Activated CD4-positive, alpha-beta memory T cell treated with anti-CD3 and anti-CD28 coated beads for 36 hours (primary cell): ENCODE results near the gene TGFB1I1. TPM values are rescaled to one million over a fixed set of nuclear protein-coding genes. Genes with fewer than 3 reads are reported as not detected.

Experiments
- CTCF ChIA-PET: fragments of 350-600 bp; sonication (Branson Sonifier 250); formaldehyde crosslinking; loops from one replicate; lab custom pipeline; 2021; ENCODE audit warnings: antibody characterized with exemption, inconsistent platforms; lab: Charles Lee
- POLR2A ChIA-PET: fragments of 350-600 bp; sonication (Branson Sonifier 250); formaldehyde crosslinking; loops from one replicate; lab custom pipeline; 2021; ENCODE audit warnings: antibody characterized with exemption; lab: Charles Lee
- DNase-seq: peaks from one replicate; pipeline ENCODE4 v3.0.0-alpha.2; 2020
- H3K27ac Mint-ChIP-seq: one replicate; pipeline ENCODE4 v1.8.0; 2021; ENCODE audit warnings: mixed read lengths
- H3K27me3 Mint-ChIP-seq: one replicate; pipeline ENCODE4 v1.8.0; 2021; ENCODE audit warnings: mixed read lengths
- H3K36me3 Mint-ChIP-seq: one replicate; pipeline ENCODE4 v1.8.0; 2021; ENCODE audit warnings: mixed read lengths
- H3K4me1 Mint-ChIP-seq: one replicate; pipeline ENCODE4 v1.8.0; 2021; ENCODE audit warnings: low read depth, mixed read lengths
- H3K4me3 Mint-ChIP-seq: one replicate; pipeline ENCODE4 v1.8.0; 2021; ENCODE audit warnings: mild to moderate bottlenecking, mixed read lengths
- H3K9me3 Mint-ChIP-seq: one replicate; pipeline ENCODE4 v1.8.0; 2021; ENCODE audit warnings: mixed read lengths
- intact Hi-C: fragments of 100-400 bp; cut with micrococcal nuclease; formaldehyde crosslinking; loops from one replicate; pipeline ENCODE4 v1.15.1; 2023
- total RNA-seq, 2 experiments: library from RNA; stranded (reverse); gene quantifications; one replicate each; pipeline ENCODE4 v1.2.3, GENCODE V29; 2021

TGFB1I1 gene
- total RNA-seq: 1 to 10 TPM in 1 of 2 experiments, under 1 TPM in 1; 0.80 to 1.1 TPM

- intact Hi-C loops: no loop called here
- DNase-seq: no peak
- ChIA-PET CTCF (interaction anchor here (1.0 kb wide), 1 partner anchor 12 kb away, joined by 3 read pairs; no protein-coding TSS in a partner anchor), POLR2A (no interaction called here)
- Mint-ChIP-seq H3K27me3 (peaks cover 19% of the 10 kb centered on the region), H3K9me3 (no peaks in the 10 kb centered on the region), H3K36me3 (no peaks in the 10 kb centered on the region), H3K4me3 (peak within 1 kb of the TSS; percentile 41), H3K4me1 (peaks cover 12% of the 10 kb centered on the region), H3K27ac (no peak within 1 kb of the TSS)
These were observed at the start of gene TGFB1I1 for GRCh38 chr16:31471875-31472708. Gene TGFB1I1, plus strand, starts transcription at chr16:31472152. Its CDS starts 37 bp downstream, at chr16:31472189.

GRCh38 chr16:31423241-31423640 lies 48.7 kb upstream of the TGFB1I1 start:
- ChIA-PET CTCF (no interaction called here), POLR2A (no interaction called here)
- Mint-ChIP-seq H3K27ac (no peak overlapping the region), H3K36me3 (peaks cover 4% of the 10 kb centered on the region), H3K27me3 (peaks cover 10% of the 10 kb centered on the region), H3K9me3 (no peaks in the 10 kb centered on the region), H3K4me3 (no peak overlapping the region), H3K4me1 (peaks cover 25% of the 10 kb centered on the region)
- no peak for DNase-seq
- intact Hi-C loops: no loop called here

GRCh38 chr16:31423801-31424200 lies 48.2 kb upstream of the TGFB1I1 start:
- Mint-ChIP-seq H3K27me3 (peaks cover 10% of the 10 kb centered on the region), H3K9me3 (no peaks in the 10 kb centered on the region), H3K4me1 (peaks cover 25% of the 10 kb centered on the region), H3K36me3 (peaks cover 4% of the 10 kb centered on the region), H3K4me3 (no peak overlapping the region), H3K27ac (no peak overlapping the region)
- ChIA-PET POLR2A (no interaction called here), CTCF (interaction anchor here (2.0 kb wide), 1 partner anchor 41 kb away, joined by 5 read pairs; no protein-coding TSS in a partner anchor)
- no peak for DNase-seq
- intact Hi-C loops: no loop called here

- H3K4me1 Mint-ChIP-seq: peaks cover 12% of the 10 kb centered on the region
- H3K9me3 Mint-ChIP-seq: no peaks in the 10 kb centered on the region
- intact Hi-C loops: no loop called here
- DNase-seq: peak; percentile 70
- H3K4me3 Mint-ChIP-seq: no peak overlapping the region
- H3K27ac Mint-ChIP-seq: no peak overlapping the region
- peaks cover 10% of the 10 kb centered on the region for H3K27me3 Mint-ChIP-seq
- ChIA-PET CTCF (interaction anchor here (1.6 kb wide), 1 partner anchor 15 kb away, joined by 6 read pairs; the partner anchor contains the start of gene ZNF843), POLR2A (no interaction called here)
- H3K36me3 Mint-ChIP-seq: peaks cover 4% of the 10 kb centered on the region
These were observed 44.3 kb upstream of the TGFB1I1 start for GRCh38 chr16:31427441-31428278.

- peaks cover 10% of the 10 kb centered on the region for H3K27me3 Mint-ChIP-seq
- H3K4me1 Mint-ChIP-seq: peaks cover 8% of the 10 kb centered on the region
- intact Hi-C loops: no loop called here
- no peak within 1 kb of the TSS for H3K4me3 Mint-ChIP-seq
- no peaks in the 10 kb centered on the region for H3K9me3 Mint-ChIP-seq
- H3K27ac Mint-ChIP-seq: no peak within 1 kb of the TSS
- H3K36me3 Mint-ChIP-seq: peaks cover 4% of the 10 kb centered on the region
- no peak for DNase-seq
- CTCF ChIA-PET: interaction anchor here (1.6 kb wide), 1 partner anchor 15 kb away, joined by 6 read pairs; the partner anchor contains the start of gene ZNF843
- POLR2A ChIA-PET: no interaction called here
These were observed 43.7 kb upstream of the TGFB1I1 start, which contains the start of gene COX6A2 for GRCh38 chr16:31428279-31428597. Gene COX6A2, minus strand, starts transcription at chr16:31428360. Its CDS starts 35 bp downstream, at chr16:31428325.

GRCh38 chr16:31428638-31429247 lies 43.2 kb upstream of the TGFB1I1 start:
- Mint-ChIP-seq H3K4me3 (no peak overlapping the region), H3K36me3 (peaks cover 4% of the 10 kb centered on the region), H3K4me1 (peaks cover 5% of the 10 kb centered on the region), H3K27ac (no peak overlapping the region), H3K27me3 (peaks cover 6% of the 10 kb centered on the region), H3K9me3 (no peaks in the 10 kb centered on the region)
- CTCF ChIA-PET: interaction anchor here (1.2 to 1.6 kb wide), 2 partner anchors 14 to 32 kb away, joined by 3 to 6 read pairs; partner anchors contain the start of gene ZNF843
- no peak for DNase-seq
- intact Hi-C loops: no loop called here
- POLR2A ChIA-PET: no interaction called here

- peaks cover 4% of the 10 kb centered on the region for H3K36me3 Mint-ChIP-seq
- ChIA-PET POLR2A (no interaction called here), CTCF (interaction anchor here (1.2 to 1.6 kb wide), 2 partner anchors 13 to 31 kb away, joined by 3 to 6 read pairs; partner anchors contain the start of gene ZNF843)
- no peak overlapping the region for H3K4me3 Mint-ChIP-seq
- intact Hi-C loops: no loop called here
- no peaks in the 10 kb centered on the region for H3K9me3 Mint-ChIP-seq
- peaks cover 4% of the 10 kb centered on the region for H3K27me3 Mint-ChIP-seq
- H3K4me1 Mint-ChIP-seq: peaks cover 5% of the 10 kb centered on the region
- DNase-seq: no peak
- no peak overlapping the region for H3K27ac Mint-ChIP-seq
These were observed 42.6 kb upstream of the TGFB1I1 start for GRCh38 chr16:31429314-31429713.

- H3K4me1 Mint-ChIP-seq: peaks cover 5% of the 10 kb centered on the region
- peaks cover 4% of the 10 kb centered on the region for H3K27me3 Mint-ChIP-seq
- H3K36me3 Mint-ChIP-seq: peaks cover 4% of the 10 kb centered on the region
- no peak overlapping the region for H3K27ac Mint-ChIP-seq
- H3K9me3 Mint-ChIP-seq: no peaks in the 10 kb centered on the region
- CTCF ChIA-PET: interaction anchor here (0.6 to 1.2 kb wide), 2 partner anchors 31 to 439 kb away, joined by 3 read pairs; no protein-coding TSS in a partner anchor
- no peak overlapping the region for H3K4me3 Mint-ChIP-seq
- intact Hi-C loops: no loop called here
- no peak for DNase-seq
- POLR2A ChIA-PET: interaction anchor here (1.5 kb wide), 1 partner anchor 13 kb away, joined by 6 read pairs; the partner anchor contains the start of gene ZNF843
These were observed 42.2 kb upstream of the TGFB1I1 start for GRCh38 chr16:31429796-31430195.

GRCh38 chr16:31430380-31431052 lies 41.4 kb upstream of the TGFB1I1 start:
- CTCF ChIA-PET: interaction anchor here (0.6 to 2.2 kb wide), 4 partner anchors 12 to 438 kb away, joined by 3 to 11 read pairs (median 3); partner anchors contain the start of gene ZNF843

GRCh38 chr16:31435341-31436220 lies 36.4 kb upstream of the TGFB1I1 start:
- Mint-ChIP-seq H3K27ac (no peak overlapping the region), H3K4me3 (no peak overlapping the region), H3K36me3 (no peaks in the 10 kb centered on the region), H3K27me3 (no peaks in the 10 kb centered on the region), H3K4me1 (peaks cover 16% of the 10 kb centered on the region), H3K9me3 (no peaks in the 10 kb centered on the region)
- ChIA-PET POLR2A (no interaction called here), CTCF (no interaction called here)
- intact Hi-C loops: no loop called here
- DNase-seq: no peak

More at GRCh38 chr16:31430380-31431052, 41.4 kb upstream of the TGFB1I1 start:
- Mint-ChIP-seq H3K27me3 (peaks cover 4% of the 10 kb centered on the region), H3K36me3 (peaks cover 4% of the 10 kb centered on the region), H3K9me3 (no peaks in the 10 kb centered on the region), H3K4me3 (no peak overlapping the region), H3K4me1 (peaks cover 5% of the 10 kb centered on the region), H3K27ac (peak overlapping the region; percentile 13)
- intact Hi-C loops: no loop called here
- DNase-seq: no peak
- POLR2A ChIA-PET: interaction anchor here (1.5 kb wide), 1 partner anchor 12 kb away, joined by 6 read pairs; the partner anchor contains the start of gene ZNF843
